OCI-LY3 (cell line): ENCODE data around the gene ENC1.

Source experiments
- CTCF ChIP-seq: fragments of 200-600, 300-600 bp; sonication (generic); IDR thresholded peaks from 2 replicates; pipeline ENCODE4 v1.5.1; 2014; ENCODE audit warnings: antibody characterized with exemption, low read length, low read depth
- EZH2phosphoT487 ChIP-seq: fragments of 200-600 bp; shearing (Covaris generic); IDR thresholded peaks from 2 replicates; pipeline ENCODE4 v1.6.1; 2018; ENCODE audit warnings: antibody characterized with exemption, mixed run types, low read depth

GRCh38 chr5:74652576-74652975 lies 12.0 kb upstream of the ENC1 start:
- TF ChIP-seq CTCF = no peak
- TF ChIP-seq EZH2phosphoT487 = no peak
